Mucosa of descending colon (tissue), 3 donors: ENCODE measurements around the gene SPANXB1. TPM values are rescaled to one million over a fixed set of nuclear protein-coding genes. Genes with fewer than 3 reads are reported as not detected.
"Not testable (repeated sequence)": the region's sequence is repeated elsewhere in the genome, so short reads cannot be mapped to it uniquely, and the experiment has no call there.

Experiments used
- ATAC-seq: fragments of 200-7000 bp; cut with Tn5 transposase; one replicate; pipeline ENCODE4 v1.9.1; 2020; ENCODE audit warnings: mild to moderate bottlenecking, moderate library complexity
- DNase-seq, 3 donors: peaks; one replicate each; pipeline ENCODE4 v3.0.0-alpha.2; 2020
- H3K36me3 ChIP-seq: fragments of 200-600 bp; one replicate; pipeline ENCODE4 v1.8.0; 2021; ENCODE audit warnings: low read depth, mild to moderate bottlenecking
- H3K4me1 ChIP-seq: fragments of 200-600 bp; one replicate; pipeline ENCODE4 v1.8.0; 2021; ENCODE audit warnings: low read depth, mild to moderate bottlenecking
- H3K4me3 ChIP-seq: fragments of 200-600 bp; one replicate; pipeline ENCODE4 v1.8.0; 2021; ENCODE audit warnings: mild to moderate bottlenecking
- H3K9me3 ChIP-seq: fragments of 200-600 bp; one replicate; pipeline ENCODE4 v1.8.0; 2021; ENCODE audit warnings: mild to moderate bottlenecking
- intact Hi-C, 2 donors: fragments of 100-400 bp; cut with DNase I in 1 of 2; cut with micrococcal nuclease in 1 of 2; formaldehyde crosslinking; loops; one replicate each; pipeline versions ENCODE4 v1.11.0 to v1.11.1; 2022; cut with DNase I, micrococcal nuclease
- total RNA-seq, 3 donors: library from RNA; stranded (reverse); fragmentation: NEBNext Ultra II Directional in 2 of 3; extraction: Animal tissue kit (Norgen Biotek cat#: 25700) in 2 of 3; gene quantifications; one replicate each; pipeline versions ENCODE4 v1.2.1 to v1.2.4, GENCODE V29; 2021 to 2023
- donor health status: DM: no; HTN: no; CAD: no; lungs with moderate emphysema.
- donor health status: DM: no; HTN: no; CAD: no.
- donor health status: DM: no; HTN: yes; CAD: no.

SPANXB1 gene
- total RNA-seq, 3 donors from 2014 or later = not detected

DNA sequence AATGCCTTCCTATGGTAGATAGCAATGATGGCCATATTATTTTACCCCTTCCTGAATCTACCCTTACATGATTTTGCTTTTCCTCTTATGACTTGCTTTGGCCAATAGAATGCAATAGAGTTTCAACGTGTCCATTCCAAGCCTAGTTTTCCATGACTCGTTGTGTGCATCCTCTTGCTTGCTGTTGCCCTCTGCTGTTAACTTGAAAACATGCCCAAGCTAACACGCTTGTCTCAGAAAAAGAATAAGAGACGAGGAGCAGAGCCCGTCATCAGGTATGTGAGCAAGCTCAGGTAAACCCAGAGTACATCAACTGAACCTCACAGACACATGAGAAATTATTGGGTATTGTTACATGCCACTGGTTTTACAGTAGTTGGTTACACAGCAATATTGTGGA, 49.7 kb downstream of the SPANXB1 start:
- H3K4me3 ChIP-seq, DNase-seq, ATAC-seq, intact Hi-C loops, H3K4me1 ChIP-seq, H3K9me3 ChIP-seq, H3K36me3 ChIP-seq: not testable (repeated sequence)

Other genes starting within 250 kb of the SPANXB1 start
- gene LDOC1, start 174.5 kb downstream of the SPANXB1 start, total RNA-seq = 10 to 100 TPM in 1 of 3 donors, 1 to 10 TPM in 2; 1.3 to 12.3 (median 3.6) TPM
- not detected for gene SPANXC, start 239.9 kb downstream of the SPANXB1 start, total RNA-seq